Nucleus accumbens (tissue), 56 donors: ENCODE data around the gene BGLAP.
A peak's percentile ranks its signal among the peaks of the same experiment; 100 is the strongest.
"Not testable (repeated sequence)": the region's sequence is repeated elsewhere in the genome, so short reads cannot be mapped to it uniquely, and the experiment has no call there.

Experiments used
- DNase-seq, 56 donors: peaks; one replicate each; lab custom pipeline; 2025; lab: John Stamatoyannopoulos, UW

Gene BGLAP

DNA sequence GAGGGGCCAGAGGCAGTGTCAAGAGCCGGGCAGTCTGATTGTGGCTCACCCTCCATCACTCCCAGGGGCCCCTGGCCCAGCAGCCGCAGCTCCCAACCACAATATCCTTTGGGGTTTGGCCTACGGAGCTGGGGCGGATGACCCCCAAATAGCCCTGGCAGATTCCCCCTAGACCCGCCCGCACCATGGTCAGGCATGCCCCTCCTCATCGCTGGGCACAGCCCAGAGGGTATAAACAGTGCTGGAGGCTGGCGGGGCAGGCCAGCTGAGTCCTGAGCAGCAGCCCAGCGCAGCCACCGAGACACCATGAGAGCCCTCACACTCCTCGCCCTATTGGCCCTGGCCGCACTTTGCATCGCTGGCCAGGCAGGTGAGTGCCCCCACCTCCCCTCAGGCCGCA is at the start of gene BGLAP:
Gene BGLAP, plus strand, starts transcription at position 259 of the 400 bp plus-strand sequence. Its CDS starts 48 bp downstream, at position 307.
- DNase-seq = no peak

DNA sequence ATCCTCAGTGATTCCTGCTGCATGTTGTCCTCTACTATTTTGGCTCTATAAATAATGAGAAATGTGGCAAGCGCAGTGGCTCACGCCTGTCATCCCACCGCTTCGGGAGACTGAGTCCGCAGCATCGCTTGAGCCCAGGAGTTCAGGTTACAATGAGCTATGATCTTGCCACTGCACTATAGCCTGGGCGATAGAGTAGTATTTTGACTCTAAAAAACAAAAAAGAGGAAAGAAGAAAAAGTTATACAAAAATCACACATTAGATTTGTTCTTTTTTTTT is 48.8 kb upstream of the BGLAP start:
- DNase-seq = no peak

DNA sequence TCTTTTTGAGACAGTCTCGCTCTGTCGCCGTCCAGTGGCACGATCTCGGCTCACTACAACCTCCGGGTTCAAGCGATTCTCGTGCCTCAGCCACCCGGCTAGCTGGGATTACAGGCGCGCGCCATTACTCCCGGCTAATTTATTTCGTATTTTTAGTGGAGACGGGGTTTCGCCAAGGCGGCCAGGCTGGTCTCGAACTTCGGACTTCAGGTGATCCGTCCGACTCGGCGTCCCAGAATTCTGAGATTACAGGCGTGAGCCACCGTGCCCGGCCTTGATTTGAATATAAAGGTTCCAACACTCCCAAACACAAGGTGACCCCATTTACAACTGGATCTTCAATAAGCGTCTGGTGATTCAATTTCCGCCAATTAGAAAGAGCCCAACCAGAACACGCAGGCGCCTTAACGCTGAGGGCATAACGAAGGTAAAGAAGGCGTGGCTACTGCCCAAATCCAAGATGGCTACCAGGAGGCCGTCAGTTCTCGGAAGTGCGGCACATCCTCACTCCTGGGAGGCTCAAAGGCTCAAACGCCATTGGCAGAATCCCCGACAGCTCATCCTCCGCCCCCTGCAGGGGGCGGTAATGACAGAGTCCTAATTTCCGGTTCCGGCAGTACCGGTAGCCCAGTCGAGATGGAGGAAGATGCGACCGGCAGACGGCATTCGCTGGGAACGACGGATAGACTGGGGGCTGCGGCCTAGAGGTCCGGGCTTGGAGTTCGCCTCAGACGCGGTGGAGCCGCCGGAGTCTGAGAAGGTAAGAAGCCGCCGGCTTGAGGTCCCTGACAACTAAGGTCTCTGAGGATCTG is 48.3 kb upstream of the BGLAP start, which contains the start of gene SLC25A44:
Gene SLC25A44, plus strand, starts transcription at position 617 of the 812 bp plus-strand sequence. CDS start 5,744 bp downstream, outside the sequence.
- DNase-seq = peak; percentile 81 to 99 (median 96)

DNA sequence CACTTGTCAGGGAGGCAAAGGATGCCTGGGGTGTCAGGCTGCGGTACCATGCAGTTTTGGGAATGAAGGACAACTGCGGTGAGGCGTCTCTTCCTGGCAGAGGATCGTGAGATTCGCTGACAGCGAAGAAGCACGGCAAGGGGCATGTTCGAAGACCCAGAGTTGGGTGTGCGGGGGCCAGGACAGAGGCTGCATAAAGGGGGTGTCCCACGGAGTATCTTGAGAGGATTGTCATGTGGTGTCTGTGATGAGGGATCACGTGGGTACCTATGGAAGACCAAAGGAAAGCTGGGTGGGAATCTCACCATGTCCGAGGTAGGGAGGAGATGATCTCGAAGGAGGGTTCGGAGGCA is 47.7 kb upstream of the BGLAP start:
- DNase-seq = peak in 20 of 56 donors; percentile 24 to 76 (median 52)

DNA sequence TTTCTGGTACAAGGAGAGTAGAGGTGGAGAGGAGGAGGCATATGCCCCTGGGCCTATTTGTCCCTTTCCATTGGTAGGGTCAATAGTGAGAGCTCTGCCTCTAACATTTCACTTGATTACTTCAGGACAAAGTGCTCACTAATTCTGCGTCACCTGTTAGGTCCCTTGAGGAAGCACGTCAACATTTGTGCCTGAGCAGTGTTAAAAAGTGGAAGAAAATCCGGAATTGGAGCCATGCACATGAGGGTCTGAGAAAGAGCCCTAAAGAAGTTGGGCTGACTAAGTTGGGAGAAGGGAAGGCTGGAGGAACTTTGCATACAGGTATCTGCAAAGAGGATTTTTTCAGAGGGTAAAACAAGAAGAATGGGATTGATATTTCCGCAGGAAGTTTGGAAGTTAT is 46.1 kb upstream of the BGLAP start:
- DNase-seq = no peak

DNA sequence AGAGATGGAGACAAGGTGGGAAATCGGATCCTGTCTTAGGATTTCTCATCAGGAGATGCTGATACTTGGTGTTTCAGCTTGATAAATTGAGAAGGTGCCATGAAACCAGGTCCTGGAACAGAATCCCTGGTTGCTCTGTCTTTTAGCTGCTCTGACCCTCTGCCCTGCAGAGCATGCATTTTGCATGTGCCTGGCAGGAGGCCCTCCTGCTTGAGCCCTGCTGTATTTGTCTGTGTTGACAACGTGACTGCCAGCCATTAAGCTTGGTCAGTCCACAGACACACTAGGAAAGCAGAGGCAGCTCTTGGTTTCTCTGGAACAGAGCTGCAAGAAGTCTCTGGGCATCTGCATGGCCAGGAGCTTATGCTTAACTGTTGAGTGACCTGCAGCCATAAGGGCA is 45.5 kb upstream of the BGLAP start:
- DNase-seq = no peak

DNA sequence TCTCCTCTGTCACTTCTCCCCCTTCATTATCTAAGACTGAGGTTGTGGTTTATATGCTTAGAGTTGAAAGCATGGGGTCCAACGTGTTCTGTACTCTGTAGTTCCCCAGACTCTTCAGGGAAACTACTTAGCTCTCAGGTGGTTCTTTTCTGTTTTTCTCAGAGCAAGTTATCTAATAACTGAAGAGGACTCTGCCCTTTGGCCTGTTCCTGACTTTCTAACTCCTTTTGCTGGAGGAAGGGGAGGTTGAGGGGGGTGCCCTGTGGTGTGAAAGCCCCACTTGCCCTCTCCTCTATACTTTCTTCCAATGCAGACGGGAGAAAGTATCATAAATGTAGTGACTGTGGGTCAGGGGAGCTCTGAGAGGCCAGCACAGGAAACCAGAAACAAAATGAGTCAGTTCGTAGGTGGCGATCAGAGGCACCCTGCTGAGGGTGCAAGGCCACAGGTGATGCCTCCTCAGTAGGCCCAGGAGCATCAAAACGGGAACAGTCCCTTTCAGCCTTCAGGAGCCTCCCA is 43.1 kb upstream of the BGLAP start:
- no peak for DNase-seq

DNA sequence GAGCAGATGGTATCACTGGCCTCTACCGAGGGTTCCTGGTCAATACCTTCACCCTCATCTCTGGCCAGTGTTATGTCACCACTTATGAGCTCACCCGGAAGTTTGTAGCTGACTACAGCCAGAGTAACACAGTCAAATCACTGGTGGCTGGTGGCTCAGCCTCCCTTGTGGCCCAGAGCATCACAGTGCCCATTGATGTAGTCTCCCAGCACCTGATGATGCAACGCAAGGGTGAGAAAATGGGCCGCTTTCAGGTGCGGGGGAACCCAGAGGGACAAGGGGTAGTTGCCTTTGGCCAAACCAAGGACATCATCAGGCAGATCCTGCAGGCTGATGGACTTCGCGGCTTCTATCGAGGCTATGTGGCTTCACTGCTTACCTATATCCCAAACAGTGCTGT is 41.9 kb upstream of the BGLAP start:
- DNase-seq = no peak

DNA sequence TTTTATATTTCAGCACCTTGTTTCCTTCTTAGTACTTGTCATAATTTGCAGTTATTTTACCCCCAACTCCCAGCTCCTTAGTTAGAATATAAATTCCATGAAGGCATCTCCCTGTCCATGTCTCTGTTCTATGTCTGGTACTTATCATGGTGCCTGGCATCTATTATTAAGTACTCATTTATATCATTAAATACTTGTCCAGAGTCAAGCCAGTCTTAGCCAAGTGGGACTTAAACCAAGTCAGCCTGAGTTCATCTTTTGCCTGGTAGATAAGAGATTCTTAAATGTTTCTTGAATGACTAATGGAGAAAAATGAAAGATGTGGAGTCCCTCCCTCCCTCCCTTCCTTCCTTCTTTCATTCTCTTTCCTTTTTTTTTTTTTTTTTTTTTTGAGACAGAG is 38.7 kb upstream of the BGLAP start:
- no peak for DNase-seq

DNA sequence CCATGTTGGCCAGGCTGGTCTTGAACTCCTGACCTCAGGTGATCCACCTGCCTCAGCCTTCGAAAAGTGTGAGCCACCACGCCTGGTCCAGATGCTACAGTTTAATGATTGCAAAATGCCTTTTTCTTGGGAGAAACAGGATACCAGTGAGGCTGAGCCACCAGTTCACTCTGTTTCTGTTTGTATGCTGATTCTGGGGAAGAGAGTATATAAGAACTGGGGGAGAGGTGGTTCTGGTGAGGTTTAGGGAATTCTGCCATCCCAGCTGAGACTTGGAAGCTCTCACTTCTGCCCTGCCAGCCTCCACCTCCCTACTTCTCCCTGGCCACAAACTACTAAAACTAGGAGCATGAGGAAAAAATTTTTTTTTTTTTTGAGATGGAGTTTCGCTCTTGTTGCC is 37.3 kb upstream of the BGLAP start:
- DNase-seq = no peak

DNA sequence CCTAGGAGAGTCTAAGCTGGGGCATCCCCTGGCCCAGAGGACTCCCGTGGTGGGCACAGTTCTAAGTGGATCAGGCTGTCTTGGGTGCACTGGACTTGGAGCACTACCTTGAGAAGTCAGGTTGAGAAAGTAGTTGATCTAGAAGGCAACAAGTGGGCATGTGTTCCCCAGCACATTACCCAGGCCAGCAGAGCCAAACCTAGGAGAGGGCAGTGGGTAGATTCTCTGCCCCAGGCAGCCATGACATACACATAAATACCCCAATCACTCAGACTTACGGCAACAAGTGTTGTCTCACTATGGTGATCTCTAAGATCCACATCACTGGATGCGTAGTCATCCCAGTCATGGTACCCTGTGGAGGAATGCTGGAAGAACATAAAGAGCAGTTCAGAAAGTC is 30.7 kb upstream of the BGLAP start:
- DNase-seq = no peak

DNA sequence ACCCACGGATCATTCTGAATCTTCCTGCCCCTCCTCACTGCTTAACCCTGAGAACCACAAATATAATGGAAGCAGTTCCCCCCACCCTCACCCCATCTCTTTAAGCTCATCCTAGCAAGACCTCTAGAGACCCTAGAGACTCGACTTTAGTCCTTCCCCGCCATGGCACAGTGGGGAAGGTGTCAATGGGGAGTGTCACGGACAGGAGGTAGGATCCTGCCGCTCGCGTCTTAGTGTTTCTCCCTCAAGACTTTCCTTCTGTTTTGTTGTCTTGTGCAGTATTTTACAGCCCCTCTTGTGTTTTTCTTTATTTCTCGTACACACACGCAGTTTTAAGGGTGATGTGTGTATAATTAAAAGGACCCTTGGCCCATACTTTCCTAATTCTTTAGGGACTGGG is 29.9 kb upstream of the BGLAP start:
- DNase-seq = no peak

DNA sequence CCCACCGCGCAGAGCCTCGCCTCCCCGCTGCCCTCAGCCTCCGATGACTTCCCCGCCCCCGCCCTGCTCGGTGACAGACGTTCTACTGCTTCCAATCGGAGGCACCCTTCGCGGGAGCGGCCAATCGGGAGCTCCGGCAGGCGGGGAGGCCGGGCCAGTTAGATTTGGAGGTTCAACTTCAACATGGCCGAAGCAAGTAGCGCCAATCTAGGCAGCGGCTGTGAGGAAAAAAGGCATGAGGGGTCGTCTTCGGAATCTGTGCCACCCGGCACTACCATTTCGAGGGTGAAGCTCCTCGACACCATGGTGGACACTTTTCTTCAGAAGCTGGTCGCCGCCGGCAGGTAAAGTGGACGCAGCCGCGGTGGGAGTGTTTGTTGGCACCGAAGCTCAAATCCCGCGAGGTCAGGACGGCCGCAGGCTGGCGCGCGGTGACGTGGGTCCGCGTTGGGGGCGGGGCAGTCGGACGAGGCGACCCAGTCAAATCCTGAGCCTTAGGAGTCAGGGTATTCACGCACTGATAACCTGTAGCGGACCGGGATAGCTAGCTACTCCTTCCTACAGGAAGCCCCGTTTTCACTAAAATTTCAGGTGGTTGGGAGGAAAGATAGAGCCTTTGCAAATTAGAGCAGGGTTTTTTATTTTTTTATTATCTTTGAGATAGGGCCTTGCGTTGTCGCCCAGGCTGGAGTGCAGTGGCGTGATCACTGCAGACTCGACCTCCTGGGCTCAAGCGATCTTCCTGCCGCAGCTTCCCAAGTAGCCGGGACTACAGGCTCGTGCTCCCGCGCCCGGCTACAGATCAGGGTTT is 28.9 kb upstream of the BGLAP start, which contains the start of gene PMF1:
Gene PMF1, plus strand, starts transcription at position 175 of the 811 bp plus-strand sequence. Its CDS starts 9 bp downstream, at position 184.
- DNase-seq = peak; percentile 59 to 99 (median 97)

DNA sequence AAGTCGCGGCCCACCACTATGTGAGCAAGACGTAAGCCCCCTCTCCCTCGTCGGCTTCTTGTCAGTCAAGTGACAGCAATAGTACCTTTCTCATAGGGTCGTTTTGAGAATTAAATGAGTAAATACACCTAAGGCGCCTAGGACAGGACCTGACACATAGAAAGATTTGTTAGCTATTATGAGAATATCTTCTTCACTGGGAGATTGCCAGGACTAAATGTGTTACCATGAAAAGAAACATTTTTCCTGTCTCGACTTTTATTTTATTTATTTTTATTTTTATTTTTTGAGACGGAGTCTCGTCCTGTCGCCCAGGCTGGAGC is 28.4 kb upstream of the BGLAP start:
- no peak for DNase-seq

DNA sequence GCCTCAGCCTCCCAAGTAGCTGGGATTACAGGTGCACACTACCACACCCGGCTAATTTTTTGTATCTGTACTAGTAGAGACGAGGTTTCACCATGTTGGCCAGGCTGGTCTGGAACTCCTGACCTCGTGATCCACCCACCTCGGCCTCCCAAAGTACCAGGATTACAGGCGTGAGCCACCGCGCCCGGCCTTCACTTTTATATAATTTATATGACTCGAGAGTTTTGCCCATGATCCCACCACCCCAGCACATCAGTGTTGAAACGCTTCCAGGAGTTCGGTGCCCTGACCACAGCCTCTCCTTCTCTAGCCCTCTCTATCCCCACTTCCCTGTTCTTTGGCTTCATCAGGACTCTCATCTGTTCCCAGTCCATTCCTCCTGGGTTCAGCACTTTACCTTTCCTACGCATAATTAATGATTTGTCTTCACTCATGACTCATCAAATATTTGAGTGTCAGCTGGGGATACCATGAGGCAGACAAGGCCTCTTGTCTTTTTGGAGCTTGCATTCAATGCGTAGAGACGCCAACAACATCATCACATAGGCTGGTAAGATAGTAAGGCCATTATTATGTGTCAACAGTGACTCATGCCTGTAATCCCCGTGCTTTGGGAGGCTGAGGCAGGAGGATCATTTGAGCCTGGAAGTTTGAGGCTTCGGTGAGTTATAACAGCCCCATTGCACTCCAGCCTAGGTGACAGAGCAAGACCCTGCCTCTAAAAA is 27.8 kb upstream of the BGLAP start:
- DNase-seq = peak in 1 of 56 donors; percentile 33

DNA sequence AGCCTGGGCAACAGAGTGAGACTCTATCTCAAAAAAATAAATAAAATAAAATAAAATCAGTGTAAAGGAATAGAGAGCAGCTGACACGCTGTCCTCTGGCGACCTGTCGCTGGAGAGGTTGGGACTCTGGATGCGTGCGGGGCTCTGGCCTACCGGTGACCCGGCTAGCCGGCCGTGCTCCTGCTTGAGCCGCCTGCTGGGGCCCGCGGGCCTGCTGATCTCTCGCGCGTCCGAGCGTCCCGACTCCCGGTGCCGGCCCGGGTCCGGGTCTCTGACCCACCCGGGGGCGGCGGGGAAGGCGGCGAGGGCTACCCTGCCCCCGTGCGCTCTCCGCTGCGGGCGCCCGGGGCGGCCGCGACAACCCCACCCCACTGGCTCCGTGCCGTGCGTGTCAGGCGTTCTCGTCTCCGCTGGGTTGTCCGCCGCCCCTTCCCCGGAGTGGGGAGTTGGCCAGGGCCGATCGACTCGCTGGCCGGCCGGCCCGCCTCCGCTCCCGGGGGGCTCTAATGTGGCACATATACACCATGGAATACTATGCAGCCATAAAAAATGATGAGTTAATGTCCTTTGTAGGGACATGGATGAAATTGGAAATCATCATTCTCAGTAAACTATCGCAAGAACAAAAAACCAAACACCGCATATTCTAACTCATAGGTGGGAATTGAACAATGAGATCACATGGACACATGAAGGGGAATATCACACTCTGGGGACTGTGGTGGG is 25.5 kb upstream of the BGLAP start:
- not testable (repeated sequence) for DNase-seq

DNA sequence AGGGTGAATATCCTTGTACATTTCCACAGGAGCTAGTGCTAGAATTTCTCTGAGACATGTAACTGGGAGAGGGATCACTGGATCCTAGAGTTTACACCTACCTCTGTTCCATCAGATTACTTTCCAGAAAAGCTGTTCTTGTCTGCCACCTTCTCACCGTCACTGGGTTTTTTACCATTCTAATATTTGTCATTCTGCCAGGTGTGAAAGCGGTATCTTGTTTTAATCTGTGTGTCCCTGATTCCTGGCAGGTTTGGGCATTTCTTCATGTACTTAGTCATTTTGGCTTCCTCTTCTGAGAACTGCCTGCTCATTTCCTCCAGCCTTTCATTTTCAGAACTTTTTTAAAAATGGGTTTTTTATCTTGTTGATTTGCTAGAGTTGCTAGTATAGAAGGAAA is 24.1 kb upstream of the BGLAP start:
- DNase-seq = no peak

DNA sequence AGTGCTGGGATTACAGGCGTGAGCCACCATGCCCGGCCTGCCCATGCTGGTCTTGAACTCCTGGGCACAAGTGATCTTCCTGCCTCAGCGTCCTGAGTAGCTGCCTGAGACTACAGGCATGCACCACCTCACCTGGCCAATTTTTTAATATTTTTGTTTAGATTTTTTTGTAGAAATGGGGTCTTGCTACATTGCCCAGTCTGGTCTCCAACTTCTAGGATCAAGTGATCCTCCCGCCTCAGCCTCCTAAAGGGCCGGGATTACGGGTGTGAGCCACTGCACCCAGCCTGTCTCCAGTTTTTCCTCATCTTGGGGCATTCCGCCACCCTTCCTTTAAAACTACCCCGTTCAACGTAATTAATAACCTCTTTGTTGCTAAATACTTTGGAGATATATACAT is 21.8 kb upstream of the BGLAP start:
- no peak for DNase-seq

DNA sequence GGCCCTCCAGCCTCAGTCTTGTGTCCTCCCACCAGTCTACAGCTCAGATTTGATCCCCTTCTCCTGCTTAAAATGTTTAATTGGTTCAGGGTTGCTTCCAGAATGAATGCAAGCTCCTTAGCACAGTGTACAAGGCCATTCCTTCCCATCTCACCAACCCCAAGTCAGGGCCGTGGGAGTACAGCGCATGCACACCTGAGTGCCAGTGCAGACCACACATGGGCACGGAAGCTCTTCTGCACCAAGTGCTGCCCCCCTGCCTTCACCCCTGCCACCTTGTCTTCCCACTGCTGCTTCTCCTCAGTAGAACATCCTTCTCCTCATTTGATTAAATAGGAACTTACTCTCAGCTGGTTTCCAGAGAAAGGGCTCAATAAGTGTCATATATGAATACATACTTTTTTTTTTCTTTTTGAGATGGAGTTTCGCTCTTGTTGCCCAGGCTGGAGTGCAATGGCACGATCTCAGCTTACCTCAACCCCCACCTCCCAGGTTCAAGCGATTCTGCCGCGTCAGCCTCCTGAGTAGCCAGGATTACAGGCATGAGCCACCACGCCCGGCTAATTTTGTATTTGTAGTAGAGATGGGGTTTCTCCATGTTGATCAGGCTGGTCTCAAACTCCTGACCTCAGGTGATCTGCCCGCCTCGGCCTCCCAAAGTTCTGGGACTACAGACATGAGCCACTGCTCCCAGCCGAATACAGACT is 19.8 kb upstream of the BGLAP start:
- DNase-seq = no peak

DNA sequence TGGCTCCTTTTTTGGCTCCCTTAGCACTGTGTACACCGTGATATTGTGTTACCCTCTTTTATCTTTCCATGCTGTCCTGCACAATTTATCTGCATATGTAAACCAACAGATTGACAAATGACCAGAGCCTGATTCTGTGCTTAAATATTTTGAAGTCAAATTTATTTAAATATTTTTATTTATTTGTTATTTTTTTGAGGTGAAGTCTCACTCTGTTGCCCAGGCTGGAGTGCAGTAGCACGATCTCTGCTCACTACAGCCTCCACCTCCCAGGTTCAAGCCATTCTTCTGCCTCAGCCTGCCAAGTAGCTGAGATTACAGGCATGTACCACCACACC is 16.3 kb upstream of the BGLAP start:
- no peak for DNase-seq
